Lung (tissue), 12 donors: Measurements from ENCODE around the gene HELZ2. TPM values are rescaled to one million over a fixed set of nuclear protein-coding genes. Genes with fewer than 3 reads are reported as not detected.

Source experiments
- ATAC-seq: fragments of 200-7000 bp; cut with Tn5 transposase; one replicate; pipeline ENCODE4 v1.9.1; 2020; ENCODE audit warnings: moderate number of reproducible peaks; ENCODE audit not compliant: insufficient read depth, low FRiP score
- DNase-seq, 3 donors: peaks; one replicate each; pipeline ENCODE4 v3.0.0-alpha.2; 2013 to 2017
- H3K27ac ChIP-seq, 2 donors: one replicate each; pipeline ENCODE4 v1.5.1; 2013; ENCODE audit warnings: mild to moderate bottlenecking in 2 of 2, moderate library complexity in 2 of 2, control low read depth in 1 of 2, inconsistent platforms in 1 of 2, low read depth in 1 of 2, low read length in 1 of 2
- H3K27me3 ChIP-seq, 3 donors: one replicate each; pipeline ENCODE4 v1.5.1; 2013; ENCODE audit warnings: low read length in 2 of 3; ENCODE audit not compliant: control insufficient read depth in 3 of 3, insufficient read depth in 3 of 3
- H3K36me3 ChIP-seq, 4 donors: one replicate each; pipeline ENCODE4 v1.5.1; 2013; ENCODE audit warnings: low read length in 4 of 4, mild to moderate bottlenecking in 1 of 4, moderate library complexity in 1 of 4; ENCODE audit not compliant: control insufficient read depth in 4 of 4, insufficient read depth in 4 of 4
- H3K4me1 ChIP-seq, 5 donors: one replicate each; pipeline ENCODE4 v1.5.1; 2013; ENCODE audit warnings: low read length in 5 of 5, mild to moderate bottlenecking in 2 of 5, moderate library complexity in 1 of 5; ENCODE audit not compliant: control insufficient read depth in 5 of 5, insufficient read depth in 5 of 5
- H3K4me3 ChIP-seq: one replicate; pipeline ENCODE4 v1.5.1; 2013; ENCODE audit warnings: mild to moderate bottlenecking, control low read depth, moderate library complexity
- H3K9ac ChIP-seq, 2 donors: one replicate each; pipeline ENCODE4 v1.5.1; 2013; ENCODE audit warnings: low read length in 2 of 2, control low read depth in 1 of 2; ENCODE audit not compliant: insufficient read depth in 1 of 2
- H3K9me3 ChIP-seq, 4 donors: one replicate each; pipeline ENCODE4 v1.5.1; 2013; ENCODE audit warnings: low read length in 3 of 4, mild to moderate bottlenecking in 1 of 4, moderate library complexity in 1 of 4; ENCODE audit not compliant: control insufficient read depth in 4 of 4, insufficient read depth in 3 of 4
- CTCF ChIP-seq: IDR thresholded peaks from 2 replicates; pipeline ENCODE4 v1.5.1; 2012; ENCODE audit warnings: mild to moderate bottlenecking; ENCODE audit errors: control extremely low read depth, extremely low read depth
- WGBS, 2 donors: extraction: QIAGEN DNeasy Blood & Tissue Kit; methylation state at CpG; one replicate each; pipeline ENCODE4 v1.1.7; 2013; 5-methylcytosine and 5-hydroxymethylcytosine counted together
- polyA plus RNA-seq, 2 donors: library from polyadenylated mRNA; stranded (reverse); fragments of 200-250 nt; gene quantifications; one replicate each; pipeline ENCODE4 v1.2.1, GENCODE V29; 2013
- total RNA-seq, 2 donors: library from RNA; depleted of rRNA in 1 of 2; stranded (reverse); fragments of >200 nt in 1 of 2; gene quantifications; one replicate each; pipeline ENCODE4 v1.2.1, GENCODE V29; 2014 to 2021
- donor health status: control.
- donor health status: control.
- donor health status: Bipolar disorder and iron deficiency.
- donor health status: healthy.
- donor health status: DM: yes; HTN: yes; CAD: no.

The HELZ2 gene
- total and polyA plus RNA-seq, 4 donors, result 9.0 to 47.2 (median 25.4) TPM

DNA sequence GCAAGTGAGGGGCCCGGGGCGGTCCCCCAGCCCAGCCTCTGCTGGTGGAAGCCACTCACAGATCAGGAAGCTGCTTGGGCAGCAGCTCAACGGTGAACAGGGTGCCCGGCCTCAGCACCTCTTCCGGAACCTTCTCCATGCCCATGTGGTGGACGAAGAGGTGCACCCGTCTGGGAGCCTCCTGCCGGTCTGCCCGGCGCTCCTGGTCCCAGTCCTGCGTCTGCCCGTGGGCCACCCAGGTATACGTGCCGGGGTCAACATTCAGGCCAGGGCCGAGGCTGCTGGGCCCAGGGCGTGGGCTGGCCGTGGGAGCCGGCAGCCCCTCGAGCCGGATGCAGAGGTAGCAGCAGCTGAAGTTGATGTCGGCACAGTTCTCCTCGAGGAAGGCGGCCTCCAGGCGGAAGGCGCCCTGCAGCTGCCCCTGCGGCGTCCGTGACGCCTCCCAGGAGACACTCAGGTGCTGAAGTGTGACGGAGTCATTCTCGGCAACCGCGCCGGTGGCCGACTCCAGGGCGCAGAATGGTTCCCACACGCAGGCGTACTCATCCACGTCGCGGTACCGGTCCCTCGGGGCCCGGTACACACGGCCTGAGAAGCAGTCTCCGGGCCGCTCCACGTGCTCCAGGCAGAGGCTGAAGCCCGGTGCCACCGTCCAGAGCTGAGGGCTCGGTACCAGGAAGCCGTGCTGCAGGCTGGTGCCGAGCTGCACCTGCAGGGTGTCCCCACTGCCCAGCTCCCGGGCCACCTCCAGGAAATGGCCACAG lies 11.4 kb downstream of the HELZ2 start:
- DNase-seq (no peak), ATAC-seq (no peak)
- Histone ChIP-seq H3K4me1 (no peaks in the 10 kb centered on the region), H3K27ac (no peak overlapping the region), H3K27me3 (no peaks in the 10 kb centered on the region), H3K36me3 (peaks cover 3 to 83% (median 6%) of the 10 kb centered on the region in 4 donors), H3K9ac (no peak overlapping the region), H3K9me3 (peaks cover 0 to 8% (median 0%) of the 10 kb centered on the region in 4 donors), H3K4me3 (no peak overlapping the region)
- WGBS, 2 donors, result 95 to 96% methylated on average over 52 to 54 of the region's 54 CpGs
- no peak for TF ChIP-seq CTCF

- no peak for ATAC-seq
- no peak overlapping the region for H3K4me3 ChIP-seq
- H3K4me1 ChIP-seq, result no peaks in the 10 kb centered on the region
- no peak for DNase-seq
- TF ChIP-seq CTCF, result no peak
- WGBS, 2 donors, result 91 to 93% methylated on average over 36 of the region's 36 CpGs
- H3K9ac ChIP-seq, result no peak overlapping the region
- peaks cover 3 to 79% (median 6%) of the 10 kb centered on the region in 4 donors for H3K36me3 ChIP-seq
- H3K9me3 ChIP-seq, result peaks cover 0 to 8% (median 0%) of the 10 kb centered on the region in 4 donors
- no peak overlapping the region for H3K27ac ChIP-seq
- no peaks in the 10 kb centered on the region for H3K27me3 ChIP-seq
Measured at GRCh38 chr20:63561624-63562396, 12.2 kb downstream of the HELZ2 start.

GRCh38 chr20:63560856-63561609 lies 13.0 kb downstream of the HELZ2 start:
- H3K4me3 ChIP-seq, result no peak overlapping the region
- peaks cover 0 to 8% (median 0%) of the 10 kb centered on the region in 4 donors for H3K9me3 ChIP-seq
- DNase-seq, result no peak
- no peak overlapping the region for H3K27ac ChIP-seq
- H3K27me3 ChIP-seq, result no peaks in the 10 kb centered on the region
- no peak for ATAC-seq
- H3K9ac ChIP-seq, result no peak overlapping the region
- WGBS, 2 donors, result 96% methylated on average over 26 of the region's 26 CpGs
- peaks cover 3 to 71% (median 6%) of the 10 kb centered on the region in 4 donors for H3K36me3 ChIP-seq
- no peak for TF ChIP-seq CTCF
- no peaks in the 10 kb centered on the region for H3K4me1 ChIP-seq
